Chondrocyte (in vitro differentiated cells): ENCODE data around the gene F8A2. TPM values are rescaled to one million over a fixed set of nuclear protein-coding genes. Genes with fewer than 3 reads are reported as not detected.
"Not testable (repeated sequence)": the region's sequence is repeated elsewhere in the genome, so short reads cannot be mapped to it uniquely, and the experiment has no call there.

Experiments used
- DNase-seq: peaks from one replicate; pipeline ENCODE4 v3.0.0; 2021; ENCODE audit warnings: mixed read lengths, low spot score
- H3K27ac Mint-ChIP-seq: one replicate; pipeline ENCODE4 v1.8.0; 2021; ENCODE audit warnings: mild to moderate bottlenecking, moderate library complexity, mixed read lengths; ENCODE audit not compliant: unreplicated experiment
- H3K27me3 Mint-ChIP-seq: 2 replicates; pipeline ENCODE4 v1.8.0; 2021; ENCODE audit warnings: low read depth, mixed read lengths
- H3K36me3 Mint-ChIP-seq: 2 replicates; pipeline ENCODE4 v1.8.0; 2021; ENCODE audit warnings: low read depth, mixed read lengths
- H3K4me1 Mint-ChIP-seq: 2 replicates; pipeline ENCODE4 v1.8.0; 2021; ENCODE audit warnings: low read depth, mild to moderate bottlenecking, mixed read lengths
- H3K4me3 Mint-ChIP-seq: one replicate; pipeline ENCODE4 v1.8.0; 2021; ENCODE audit warnings: mild to moderate bottlenecking, moderate library complexity, mixed read lengths; ENCODE audit not compliant: unreplicated experiment
- H3K9me3 Mint-ChIP-seq: 2 replicates; pipeline ENCODE4 v1.8.0; 2021; ENCODE audit warnings: low read depth, mixed read lengths
- long read RNA-seq: library from polyadenylated mRNA; stranded (forward); transcript quantifications from one replicate; pipeline ENCODE4 v2.0.0, GENCODE V29; 2021
- total RNA-seq: library from RNA; stranded (reverse); gene quantifications from 3 replicates; pipeline ENCODE4 v1.2.1, GENCODE V29; 2021
- TF ChIP-seq, protein P1 (sequence below): fragments of 200-600 bp; sonication (generic); IDR thresholded peaks from 2 replicates; pipeline ENCODE4 v1.5.0; 2021; ENCODE audit warnings: antibody characterized with exemption, mild to moderate bottlenecking, moderate library complexity

F8A2 gene
- total RNA-seq: not detected in 3 replicates
- long read RNA-seq, transcript F8A2-201 (1 exons, 1,116 nt): major isoform, 40 of 40 reads
- long read RNA-seq, partial matches to known transcripts: 0 of 40 reads
- long read RNA-seq, other reads (novel, unspliced or antisense): 0 of 40 reads

DNA sequence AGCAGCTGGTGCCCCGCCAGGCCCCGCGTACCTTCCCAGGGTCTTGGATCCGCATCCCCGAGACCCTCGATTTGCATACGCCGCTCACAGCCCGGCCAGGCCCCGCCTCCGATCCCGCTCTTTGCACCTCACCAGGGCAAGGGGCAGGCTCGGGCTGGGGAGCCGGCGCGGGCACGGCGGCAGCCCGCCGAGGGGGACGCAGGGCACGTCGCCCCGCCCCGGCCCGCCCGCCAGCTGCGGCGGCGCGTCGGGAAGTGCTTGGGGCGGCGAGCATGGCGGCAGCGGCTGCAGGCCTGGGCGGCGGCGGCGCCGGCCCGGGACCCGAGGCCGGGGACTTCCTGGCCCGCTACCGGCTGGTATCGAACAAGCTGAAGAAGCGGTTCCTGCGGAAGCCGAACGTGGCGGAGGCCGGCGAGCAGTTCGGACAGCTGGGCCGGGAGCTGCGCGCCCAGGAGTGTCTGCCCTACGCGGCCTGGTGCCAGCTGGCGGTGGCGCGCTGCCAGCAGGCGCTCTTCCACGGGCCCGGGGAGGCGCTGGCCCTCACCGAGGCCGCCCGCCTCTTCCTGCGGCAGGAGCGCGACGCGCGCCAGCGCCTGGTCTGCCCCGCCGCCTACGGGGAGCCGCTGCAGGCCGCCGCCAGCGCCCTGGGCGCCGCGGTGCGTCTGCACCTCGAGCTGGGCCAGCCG is at the start of gene F8A2:
Gene F8A2, plus strand, starts transcription at position 253 of the 686 bp plus-strand sequence. Its CDS starts 20 bp downstream, at position 273.
- not testable (repeated sequence) for DNase-seq, H3K4me1 Mint-ChIP-seq, H3K9me3 Mint-ChIP-seq, H3K4me3 Mint-ChIP-seq, H3K36me3 Mint-ChIP-seq, H3K27me3 Mint-ChIP-seq, H3K27ac Mint-ChIP-seq

DNA sequence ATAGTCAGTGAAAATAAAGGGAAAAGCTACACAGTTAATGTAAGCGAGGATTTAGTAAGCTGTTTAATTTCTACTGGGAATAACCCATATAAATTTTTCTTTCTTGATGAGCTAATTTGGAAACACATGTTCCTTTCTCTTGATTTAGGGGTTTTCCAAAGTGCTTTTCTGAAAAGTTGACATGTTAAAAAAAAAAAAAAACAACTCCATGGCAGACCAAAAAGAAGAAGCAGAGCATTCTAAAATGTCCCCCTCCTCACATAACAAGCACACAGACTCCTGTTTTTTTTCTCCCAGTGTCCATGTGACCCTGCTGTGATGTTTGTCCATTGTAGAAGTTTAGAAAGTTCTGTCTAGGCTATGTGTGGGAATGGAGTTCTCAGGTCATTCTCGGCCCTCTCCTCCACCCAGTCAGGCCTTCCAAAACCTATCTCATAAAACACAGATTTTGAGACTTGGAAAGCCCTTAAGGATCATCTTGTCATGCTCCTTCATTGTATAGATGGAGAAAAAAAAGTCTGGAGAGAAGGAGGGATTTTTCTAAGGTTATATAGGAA is 48.3 kb upstream of the F8A2 start:
- Mint-ChIP-seq H3K27me3 (no peaks in the 10 kb centered on the region), H3K36me3 (no peaks in the 10 kb centered on the region), H3K4me1 (no peaks in the 10 kb centered on the region), H3K4me3 (no peak overlapping the region), H3K27ac (no peak overlapping the region), H3K9me3 (peaks cover 11% of the 10 kb centered on the region)
- no peak for DNase-seq
- TF ChIP-seq, protein P1, sequence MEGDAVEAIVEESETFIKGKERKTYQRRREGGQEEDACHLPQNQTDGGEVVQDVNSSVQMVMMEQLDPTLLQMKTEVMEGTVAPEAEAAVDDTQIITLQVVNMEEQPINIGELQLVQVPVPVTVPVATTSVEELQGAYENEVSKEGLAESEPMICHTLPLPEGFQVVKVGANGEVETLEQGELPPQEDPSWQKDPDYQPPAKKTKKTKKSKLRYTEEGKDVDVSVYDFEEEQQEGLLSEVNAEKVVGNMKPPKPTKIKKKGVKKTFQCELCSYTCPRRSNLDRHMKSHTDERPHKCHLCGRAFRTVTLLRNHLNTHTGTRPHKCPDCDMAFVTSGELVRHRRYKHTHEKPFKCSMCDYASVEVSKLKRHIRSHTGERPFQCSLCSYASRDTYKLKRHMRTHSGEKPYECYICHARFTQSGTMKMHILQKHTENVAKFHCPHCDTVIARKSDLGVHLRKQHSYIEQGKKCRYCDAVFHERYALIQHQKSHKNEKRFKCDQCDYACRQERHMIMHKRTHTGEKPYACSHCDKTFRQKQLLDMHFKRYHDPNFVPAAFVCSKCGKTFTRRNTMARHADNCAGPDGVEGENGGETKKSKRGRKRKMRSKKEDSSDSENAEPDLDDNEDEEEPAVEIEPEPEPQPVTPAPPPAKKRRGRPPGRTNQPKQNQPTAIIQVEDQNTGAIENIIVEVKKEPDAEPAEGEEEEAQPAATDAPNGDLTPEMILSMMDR: no peak

DNA sequence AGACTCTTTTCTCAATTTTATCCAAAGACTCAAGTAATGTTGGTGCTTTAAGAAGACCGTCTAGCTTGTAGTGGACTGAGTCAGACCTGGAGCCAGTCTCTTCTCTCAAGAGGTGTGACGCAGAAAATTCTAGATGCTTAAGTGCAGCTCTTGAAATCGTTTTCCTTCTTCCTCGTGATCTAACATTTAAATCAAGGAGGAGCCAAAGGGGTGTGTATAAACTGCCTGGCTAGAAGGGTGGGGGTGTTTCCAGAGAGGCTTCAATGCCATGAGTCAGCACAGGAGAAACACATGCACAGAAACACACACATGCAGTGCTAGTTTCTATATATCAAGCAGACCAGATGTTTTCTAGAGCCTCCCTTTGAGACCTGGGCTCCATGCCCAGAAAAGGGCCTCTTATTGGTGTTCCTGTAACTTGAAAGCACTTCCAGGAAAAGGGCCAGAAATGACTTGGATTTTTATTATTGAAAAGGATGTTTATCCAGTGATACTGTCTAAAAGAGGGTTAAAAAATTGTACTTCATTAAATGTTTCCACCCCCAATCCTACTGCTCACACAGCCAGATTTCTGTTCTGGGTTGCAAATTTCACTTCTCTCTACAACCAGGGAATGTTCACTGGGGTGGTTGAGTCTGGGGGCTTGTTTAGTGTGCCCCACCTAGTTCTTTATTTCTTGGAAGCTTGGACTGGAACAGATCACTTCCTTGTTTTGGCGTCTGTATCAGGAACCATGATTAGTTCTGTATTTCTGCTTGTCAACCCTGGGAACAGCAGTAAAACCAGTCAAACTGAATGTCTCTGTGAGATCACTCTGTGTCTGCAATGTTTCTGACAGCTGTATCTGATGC is 47.2 kb upstream of the F8A2 start, which contains the start of gene CLIC2:
Gene CLIC2, minus strand, starts transcription at position 129 of the 851 bp plus-strand sequence. CDS start 187 bp downstream, outside the sequence.
- H3K4me1 Mint-ChIP-seq: no peaks in the 10 kb centered on the region
- TF ChIP-seq, protein P1: no peak

DNA sequence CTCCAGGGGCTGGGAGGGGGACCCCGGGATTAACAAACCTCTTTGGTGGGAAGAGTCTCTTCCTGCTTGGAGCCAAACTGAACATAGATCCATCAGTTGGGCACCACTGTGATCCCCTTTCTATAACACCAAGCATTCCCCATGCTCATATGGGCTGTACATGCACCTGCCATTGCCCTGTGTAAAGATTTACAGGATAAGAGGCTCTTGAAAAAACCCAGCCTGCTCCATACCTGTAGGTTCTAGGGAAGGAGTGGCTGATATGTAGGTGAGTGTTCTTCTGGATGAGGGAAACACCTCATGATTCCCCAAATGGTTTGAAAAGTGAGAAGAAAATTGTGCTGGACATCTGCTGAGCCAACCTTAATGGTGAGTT is 46.6 kb upstream of the F8A2 start:
- not testable (repeated sequence) for H3K36me3 Mint-ChIP-seq, H3K4me3 Mint-ChIP-seq, H3K4me1 Mint-ChIP-seq, H3K27me3 Mint-ChIP-seq, H3K9me3 Mint-ChIP-seq, DNase-seq, H3K27ac Mint-ChIP-seq

More for the DNA sequence above, 47.2 kb upstream of the F8A2 start, which contains the start of gene CLIC2:
- no peak for DNase-seq
- Mint-ChIP-seq H3K9me3 (peaks cover 6% of the 10 kb centered on the region), H3K4me3 (no peak within 1 kb of the TSS), H3K27ac (no peak within 1 kb of the TSS), H3K36me3 (no peaks in the 10 kb centered on the region), H3K27me3 (no peaks in the 10 kb centered on the region)

DNA sequence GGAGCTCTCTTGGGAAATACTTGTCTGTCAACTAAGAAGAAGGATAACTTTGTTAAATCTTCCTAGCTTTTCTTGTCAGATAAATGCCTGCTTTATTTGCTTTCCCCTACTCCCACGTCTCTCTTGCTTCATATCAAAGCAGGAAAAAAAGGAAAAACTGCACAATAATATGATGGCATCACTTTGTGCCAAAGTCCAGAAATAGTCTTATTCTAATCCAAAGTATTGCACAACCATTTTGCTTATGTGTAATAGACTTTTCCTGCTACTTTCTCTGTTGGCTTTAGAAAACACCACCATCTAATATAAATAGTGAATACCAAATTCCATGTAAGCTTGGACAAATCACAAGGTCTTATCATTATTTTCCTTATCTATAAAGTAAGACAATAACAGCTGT is 36.2 kb upstream of the F8A2 start:
- H3K27ac Mint-ChIP-seq, H3K4me1 Mint-ChIP-seq, H3K36me3 Mint-ChIP-seq, H3K9me3 Mint-ChIP-seq, DNase-seq, H3K4me3 Mint-ChIP-seq, H3K27me3 Mint-ChIP-seq: not testable (repeated sequence)

DNA sequence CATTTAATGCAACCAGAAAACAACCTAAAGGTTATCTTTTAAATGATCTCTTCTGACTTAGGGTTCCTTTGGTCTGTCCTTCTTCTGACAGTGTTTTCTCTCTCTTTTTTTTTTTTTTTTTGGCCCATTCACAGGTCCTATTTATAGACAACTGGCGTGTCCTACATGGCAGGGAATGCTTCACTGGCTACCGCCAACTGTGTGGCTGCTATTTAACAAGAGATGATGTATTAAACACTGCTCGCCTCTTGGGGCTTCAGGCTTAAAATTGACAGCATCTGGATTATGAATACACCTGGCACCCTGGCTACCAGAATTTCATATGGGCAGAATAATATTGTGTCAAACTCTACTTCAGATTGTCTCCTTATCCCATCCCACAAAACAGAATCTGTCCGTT is 32.4 kb upstream of the F8A2 start:
- not testable (repeated sequence) for H3K36me3 Mint-ChIP-seq, H3K27ac Mint-ChIP-seq, H3K27me3 Mint-ChIP-seq, H3K9me3 Mint-ChIP-seq, H3K4me3 Mint-ChIP-seq, DNase-seq, H3K4me1 Mint-ChIP-seq

DNA sequence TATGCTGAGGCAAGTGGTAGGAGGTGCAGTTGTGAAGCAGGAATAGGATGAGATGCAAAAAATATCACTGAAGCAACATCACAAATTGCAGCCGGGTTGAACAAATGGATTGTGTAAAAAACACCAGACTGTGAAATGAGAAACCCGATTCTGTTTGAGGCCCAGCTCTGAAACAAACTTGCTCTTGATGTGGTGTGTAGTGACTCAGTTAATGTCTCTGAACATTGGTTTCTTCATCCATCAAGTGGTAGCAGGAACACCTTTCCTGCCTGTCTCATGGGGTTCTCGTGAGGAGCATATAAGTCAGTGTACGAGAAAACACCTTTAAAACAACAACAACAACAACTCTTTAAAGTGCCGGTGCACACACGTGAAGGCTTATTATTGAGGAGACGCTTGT is 18.2 kb upstream of the F8A2 start:
- H3K9me3 Mint-ChIP-seq, H3K4me1 Mint-ChIP-seq, H3K36me3 Mint-ChIP-seq, DNase-seq, H3K27me3 Mint-ChIP-seq, H3K4me3 Mint-ChIP-seq, H3K27ac Mint-ChIP-seq: not testable (repeated sequence)

DNA sequence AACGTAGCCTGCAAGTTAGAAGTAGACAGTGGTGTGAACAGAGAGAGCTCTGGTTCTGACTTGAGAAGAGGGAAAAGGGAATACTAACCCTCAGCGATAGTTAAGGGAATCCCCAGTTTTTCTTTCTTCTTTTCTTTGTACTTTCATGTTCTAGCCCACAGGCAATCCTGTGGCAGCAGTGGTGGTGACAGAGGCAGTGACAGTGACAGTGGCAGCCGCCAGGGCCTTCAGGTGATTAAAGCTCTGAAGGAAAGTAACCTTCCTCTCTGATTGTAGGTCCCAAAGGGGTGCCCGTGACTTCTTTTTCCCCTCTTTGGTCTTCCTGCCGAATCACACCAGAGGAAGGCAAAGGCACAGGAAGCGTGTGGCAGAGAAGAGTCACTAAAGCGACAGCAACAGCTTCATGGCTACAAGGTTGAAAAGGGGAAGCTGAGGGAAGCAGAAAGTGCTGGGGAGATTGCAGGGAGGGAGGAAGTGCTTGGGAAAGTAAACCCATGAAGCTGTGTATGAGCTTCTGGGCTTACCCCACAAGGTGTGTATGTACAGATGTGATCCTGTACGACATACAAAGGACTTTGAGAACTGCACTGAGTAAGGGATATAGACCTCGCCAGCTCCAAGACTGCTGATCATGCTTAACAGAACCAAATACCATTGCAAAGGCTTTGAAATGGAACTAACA is 8.0 kb upstream of the F8A2 start:
- not testable (repeated sequence) for H3K4me1 Mint-ChIP-seq, H3K27ac Mint-ChIP-seq, H3K9me3 Mint-ChIP-seq

DNA sequence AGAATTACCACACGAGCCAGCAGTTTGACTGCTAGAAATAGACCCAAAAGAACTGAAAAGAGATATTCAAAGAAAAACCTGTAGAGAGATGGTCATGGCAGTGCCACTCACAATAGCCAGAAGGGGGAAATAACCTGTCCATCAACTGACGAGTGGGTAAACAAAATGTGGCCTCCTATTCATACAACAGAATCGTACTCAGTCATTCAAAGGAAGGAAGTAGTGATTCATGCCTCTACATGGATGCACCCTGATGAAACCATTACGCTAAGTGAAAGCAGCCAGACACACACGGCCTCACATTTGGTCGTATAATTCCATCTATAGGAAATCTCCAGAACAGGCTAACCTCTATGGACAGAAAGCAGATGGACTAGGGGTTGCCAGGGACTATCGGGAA is 2.1 kb upstream of the F8A2 start:
- H3K4me3 Mint-ChIP-seq, H3K4me1 Mint-ChIP-seq, DNase-seq, H3K36me3 Mint-ChIP-seq, H3K27me3 Mint-ChIP-seq, H3K27ac Mint-ChIP-seq, H3K9me3 Mint-ChIP-seq: not testable (repeated sequence)

More for the DNA sequence above, 8.0 kb upstream of the F8A2 start:
- H3K4me3 Mint-ChIP-seq, H3K36me3 Mint-ChIP-seq, H3K27me3 Mint-ChIP-seq, DNase-seq: not testable (repeated sequence)

DNA sequence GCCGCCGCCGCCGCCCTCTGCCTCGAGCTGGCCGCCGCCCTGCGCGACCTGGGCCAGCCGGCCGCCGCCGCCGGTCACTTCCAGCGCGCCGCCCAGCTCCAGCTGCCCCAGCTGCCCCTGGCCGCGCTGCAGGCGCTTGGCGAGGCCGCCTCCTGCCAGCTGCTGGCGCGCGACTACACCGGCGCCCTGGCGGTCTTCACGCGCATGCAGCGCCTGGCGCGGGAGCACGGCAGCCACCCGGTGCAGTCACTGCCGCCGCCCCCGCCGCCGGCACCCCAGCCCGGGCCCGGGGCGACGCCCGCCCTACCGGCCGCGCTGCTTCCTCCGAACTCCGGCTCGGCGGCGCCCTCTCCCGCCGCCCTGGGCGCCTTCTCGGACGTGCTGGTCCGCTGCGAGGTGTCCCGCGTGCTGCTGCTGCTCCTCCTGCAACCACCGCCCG is 653 bp downstream of the F8A2 start:
- not testable (repeated sequence) for H3K36me3 Mint-ChIP-seq, H3K4me1 Mint-ChIP-seq, H3K27ac Mint-ChIP-seq, H3K4me3 Mint-ChIP-seq, H3K9me3 Mint-ChIP-seq, H3K27me3 Mint-ChIP-seq, DNase-seq
